ENCODE measurements around the gene BHLHE23.
"Not testable (repeated sequence)": the region's sequence is repeated elsewhere in the genome, so short reads cannot be mapped to it uniquely, and the experiment has no call there.

Gene BHLHE23

GRCh38 chr20:62962221-62962879 is 44.4 kb downstream of the BHLHE23 start:
- peaks cover 5% of the 10 kb centered on the region; the same call in 1 of the 2 replicates for H4K20me1 ChIP-seq (ENCODE audit: insufficient read depth, low read length)
- H3K27ac ChIP-seq (ENCODE audit: low read length) = no peak overlapping the region

DNA sequence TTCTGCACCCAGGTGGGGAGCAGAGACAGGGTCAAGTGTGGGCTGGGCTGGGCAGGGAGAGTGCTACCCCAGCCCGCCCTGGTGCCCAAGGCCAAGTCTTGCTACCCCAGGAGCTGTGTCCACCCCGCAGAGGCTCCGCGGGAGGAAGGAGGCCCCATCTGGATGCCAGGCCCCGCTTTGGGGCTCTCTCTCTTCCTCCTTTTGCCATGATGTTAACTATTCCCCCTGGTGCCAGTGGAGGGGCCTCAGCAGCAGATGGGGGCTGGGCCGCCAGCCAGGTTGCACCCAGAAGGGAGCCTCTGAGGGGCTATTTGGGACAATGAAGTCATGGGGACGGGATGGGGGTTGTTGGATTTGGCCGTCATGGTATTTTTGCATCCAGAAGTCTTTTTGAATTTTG is 45.0 kb downstream of the BHLHE23 start:
- Histone ChIP-seq H4K20me1 (ENCODE audit: insufficient read depth, low read length) (peaks cover 5% of the 10 kb centered on the region; the same call in 1 of the 2 replicates), H3K4me1 (ENCODE audit: insufficient read depth, low read length) (peaks cover 17% of the 10 kb centered on the region), H2AFZ (ENCODE audit: low read depth, low read length) (no peak overlapping the region), H3K36me3 (ENCODE audit: insufficient read depth, low read length) (no peaks in the 10 kb centered on the region), H3K4me2 (ENCODE audit: insufficient read depth, low read length) (no peak overlapping the region), H3K27me3 (ENCODE audit: insufficient read depth, low read length, poor library complexity) (no peaks in the 10 kb centered on the region), H3K79me2 (ENCODE audit: insufficient read depth, low read length) (no peaks in the 10 kb centered on the region), H3K9me3 (ENCODE audit: insufficient read depth, low read length, severe bottlenecking) (no peaks in the 10 kb centered on the region), H3K9ac (ENCODE audit: low read depth, low read length) (0 out of 2 replicates have a peak overlapping the region, but pooled peaks have one; percentile 5), H3K27ac (ENCODE audit: low read length) (no peak overlapping the region), H3K4me3 (ENCODE audit: low read depth in 1 of 2, low read length in 2 of 2) (no peak overlapping the region)
- TF ChIP-seq CTCF (IDR thresholded peaks at IDR 0.05; ENCODE audit: borderline replicate concordance, extremely low read depth, low read length, poor library complexity, severe bottlenecking) = no peak
- TF ChIP-seq EZH2 (IDR thresholded peaks at IDR 0.05; ENCODE audit: borderline replicate concordance, low read depth, low read length, severe bottlenecking) = no peak
- no peak for ATAC-seq (ENCODE audit: insufficient read depth, low read depth)
- no peak for DNase-seq

More at GRCh38 chr20:62962221-62962879, 44.4 kb downstream of the BHLHE23 start:
- no peak overlapping the region for H3K4me2 ChIP-seq (ENCODE audit: insufficient read depth, low read length)
- no peak for DNase-seq
- no peak overlapping the region for H3K9ac ChIP-seq (ENCODE audit: low read depth, low read length)
- H2AFZ ChIP-seq (ENCODE audit: low read depth, low read length) = no peak overlapping the region
- TF ChIP-seq CTCF (IDR thresholded peaks at IDR 0.05; ENCODE audit: borderline replicate concordance, extremely low read depth, low read length, poor library complexity, severe bottlenecking) (no peak), EZH2 (IDR thresholded peaks at IDR 0.05; ENCODE audit: borderline replicate concordance, low read depth, low read length, severe bottlenecking) (no peak)
- no peaks in the 10 kb centered on the region for H3K36me3 ChIP-seq (ENCODE audit: insufficient read depth, low read length)
- peaks cover 17% of the 10 kb centered on the region for H3K4me1 ChIP-seq (ENCODE audit: insufficient read depth, low read length)
- no peaks in the 10 kb centered on the region for H3K27me3 ChIP-seq (ENCODE audit: insufficient read depth, low read length, poor library complexity)
- H3K79me2 ChIP-seq (ENCODE audit: insufficient read depth, low read length) = no peaks in the 10 kb centered on the region
- no peak for ATAC-seq (ENCODE audit: insufficient read depth, low read depth)
- H3K9me3 ChIP-seq (ENCODE audit: insufficient read depth, low read length, severe bottlenecking) = no peaks in the 10 kb centered on the region
- H3K4me3 ChIP-seq (ENCODE audit: low read depth in 1 of 2, low read length in 2 of 2) = no peak overlapping the region

DNA sequence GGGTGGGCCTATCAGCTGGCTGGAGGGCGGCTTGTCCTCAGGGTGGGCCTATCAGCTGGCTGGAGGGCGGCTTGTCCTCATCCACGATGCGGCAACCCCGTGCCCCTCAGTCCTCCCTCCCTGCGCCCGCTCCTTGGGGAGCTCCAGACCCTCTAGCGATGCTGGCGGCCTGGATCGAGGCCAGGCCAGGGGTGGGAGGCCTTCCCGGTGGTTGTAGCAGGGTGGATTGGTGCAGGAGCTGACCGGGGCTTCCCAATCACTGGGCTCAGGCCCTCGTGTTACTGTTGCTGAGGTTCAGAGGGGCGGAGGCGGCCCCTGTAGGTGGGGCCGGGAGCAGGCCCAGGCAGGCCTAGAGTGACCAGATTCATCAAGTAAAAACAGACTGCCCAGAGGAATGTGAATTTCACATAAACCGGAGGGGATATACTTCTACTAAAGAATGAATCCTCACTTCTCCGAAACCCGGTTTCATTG is 45.4 kb downstream of the BHLHE23 start:
- H2AFZ ChIP-seq (ENCODE audit: low read depth, low read length) = no peak overlapping the region
- ATAC-seq (ENCODE audit: insufficient read depth, low read depth) (no peak), DNase-seq (no peak)
- 0 out of 2 replicates have a peak overlapping the region, but pooled peaks have one; percentile 5 for H3K9ac ChIP-seq (ENCODE audit: low read depth, low read length)
- H3K27ac ChIP-seq (ENCODE audit: low read length) = no peak overlapping the region
- H3K4me2 ChIP-seq (ENCODE audit: insufficient read depth, low read length) = no peak overlapping the region
- no peaks in the 10 kb centered on the region for H3K27me3 ChIP-seq (ENCODE audit: insufficient read depth, low read length, poor library complexity)
- H3K4me3 ChIP-seq (ENCODE audit: low read depth in 1 of 2, low read length in 2 of 2) = no peak overlapping the region
- peaks cover 5% of the 10 kb centered on the region; the same call in 1 of the 2 replicates for H4K20me1 ChIP-seq (ENCODE audit: insufficient read depth, low read length)
- H3K4me1 ChIP-seq (ENCODE audit: insufficient read depth, low read length) = peaks cover 17% of the 10 kb centered on the region
- no peaks in the 10 kb centered on the region for H3K9me3 ChIP-seq (ENCODE audit: insufficient read depth, low read length, severe bottlenecking)
- no peaks in the 10 kb centered on the region for H3K36me3 ChIP-seq (ENCODE audit: insufficient read depth, low read length)
- H3K79me2 ChIP-seq (ENCODE audit: insufficient read depth, low read length) = no peaks in the 10 kb centered on the region
- TF ChIP-seq CTCF (IDR thresholded peaks at IDR 0.05; ENCODE audit: borderline replicate concordance, extremely low read depth, low read length, poor library complexity, severe bottlenecking) (no peak), EZH2 (IDR thresholded peaks at IDR 0.05; ENCODE audit: borderline replicate concordance, low read depth, low read length, severe bottlenecking) (no peak)

GRCh38 chr20:62960446-62961309 is 46.1 kb downstream of the BHLHE23 start:
- DNase-seq; H3K27ac ChIP-seq (ENCODE audit: low read length); H3K4me2 ChIP-seq (ENCODE audit: insufficient read depth, low read length); H3K36me3 ChIP-seq (ENCODE audit: insufficient read depth, low read length); H3K9ac ChIP-seq (ENCODE audit: low read depth, low read length); H2AFZ ChIP-seq (ENCODE audit: low read depth, low read length); H3K9me3 ChIP-seq (ENCODE audit: insufficient read depth, low read length, severe bottlenecking); H4K20me1 ChIP-seq (ENCODE audit: insufficient read depth, low read length); H3K4me3 ChIP-seq (ENCODE audit: low read depth in 1 of 2, low read length in 2 of 2); ATAC-seq (ENCODE audit: insufficient read depth, low read depth); H3K79me2 ChIP-seq (ENCODE audit: insufficient read depth, low read length); H3K27me3 ChIP-seq (ENCODE audit: insufficient read depth, low read length, poor library complexity): not testable (repeated sequence)
- peaks cover 17% of the 10 kb centered on the region for H3K4me1 ChIP-seq (ENCODE audit: insufficient read depth, low read length)
